ENCODE results near the gene GDF7.

The GDF7 gene

DNA sequence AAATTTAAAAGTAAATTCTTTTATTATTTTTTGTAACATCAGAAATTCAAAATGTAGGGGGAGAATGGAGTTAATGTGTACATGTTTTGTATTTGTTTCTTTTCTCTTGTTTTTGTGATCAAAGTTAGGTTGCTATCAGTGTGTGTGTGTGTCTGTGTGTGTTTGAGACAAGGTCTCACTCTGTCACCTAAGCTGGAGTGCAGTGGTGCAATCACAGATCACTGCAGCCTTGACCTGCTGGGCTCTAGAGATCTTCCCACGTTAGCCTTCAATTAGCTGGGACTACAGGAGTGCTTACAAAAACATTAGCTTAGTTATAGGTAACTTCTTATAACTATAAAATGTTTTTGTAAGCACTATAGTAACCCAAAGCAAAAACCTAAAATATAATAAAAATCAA lies 50.7 kb downstream of the GDF7 start:
- Histone ChIP-seq H3K36me3 (ENCODE audit: control insufficient read depth, insufficient read depth, low read length, severe bottlenecking) (no peaks in the 10 kb centered on the region), H3K4me1 (ENCODE audit: control insufficient read depth, insufficient read depth, low read length) (peaks cover under 1% of the 10 kb centered on the region)

DNA sequence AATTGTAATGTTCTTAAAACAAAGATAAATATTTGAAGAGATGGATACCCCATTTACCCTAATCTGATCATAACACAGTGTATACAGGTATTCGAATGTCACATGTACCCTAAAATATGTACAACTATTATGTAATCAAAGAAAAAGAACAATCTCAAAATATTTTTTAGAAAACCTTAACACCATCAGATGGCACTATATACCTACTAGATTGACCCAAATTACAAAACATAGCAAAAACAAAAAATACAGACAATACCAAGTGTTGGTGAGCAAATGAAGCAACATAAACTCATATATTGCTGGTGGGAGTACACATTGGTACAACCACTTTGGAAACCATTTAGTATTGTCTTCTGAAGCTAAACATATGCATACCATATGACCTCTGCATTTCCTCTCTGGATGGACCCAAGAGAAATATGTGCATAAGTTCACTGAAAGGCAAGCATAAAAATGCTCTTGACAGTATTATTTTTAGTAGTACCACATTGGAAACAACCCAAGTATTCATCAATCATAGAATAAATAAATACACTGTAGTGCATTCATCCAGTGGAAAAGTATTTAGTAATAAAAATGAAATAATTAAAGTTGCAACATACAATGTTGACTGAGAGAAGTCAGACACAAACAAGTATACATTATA lies 55.8 kb downstream of the GDF7 start:
- Histone ChIP-seq H3K9ac (ENCODE audit: low read length) (no peak overlapping the region), H3K4me3 (ENCODE audit: low read length) (no peak overlapping the region)
- DNase-seq (ENCODE audit: low read depth), result no peak

More for the DNA sequence above, 50.7 kb downstream of the GDF7 start:
- Histone ChIP-seq H3K27me3 (replicated peaks; ENCODE audit: control insufficient read depth, insufficient read depth, low read length) (no peaks in the 10 kb centered on the region), H3K9ac (ENCODE audit: low read length) (no peak overlapping the region), H3K9me3 (ENCODE audit: control insufficient read depth, low read length) (no peaks in the 10 kb centered on the region), H3K4me3 (ENCODE audit: low read length) (no peak overlapping the region)
- DNase-seq (ENCODE audit: low read depth), result no peak

DNA sequence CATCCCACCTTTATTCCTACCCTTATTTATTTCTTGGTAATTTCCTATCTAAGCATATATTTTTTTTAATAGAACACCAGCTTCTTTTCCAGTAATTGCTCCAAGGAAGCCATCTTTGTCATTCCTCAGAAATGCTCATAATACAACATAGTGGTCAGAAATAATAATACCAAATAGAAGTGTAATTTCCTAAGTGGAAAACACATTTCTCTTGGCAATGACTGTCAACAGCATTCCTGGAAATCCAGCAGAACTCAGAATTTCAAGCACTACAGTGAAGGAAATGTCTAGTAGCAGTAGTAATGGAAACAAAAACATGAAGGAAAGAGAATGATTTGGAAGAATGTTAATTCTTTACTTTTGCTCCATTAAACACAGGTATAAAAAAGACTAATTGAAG lies 56.6 kb downstream of the GDF7 start:
- peaks cover 22% of the 10 kb centered on the region for H3K4me1 ChIP-seq (ENCODE audit: control insufficient read depth, insufficient read depth, low read length)
- H3K9ac ChIP-seq (ENCODE audit: low read length), result no peak overlapping the region
- H3K36me3 ChIP-seq (ENCODE audit: control insufficient read depth, insufficient read depth, low read length, severe bottlenecking), result no peaks in the 10 kb centered on the region
- no peak overlapping the region for H3K4me3 ChIP-seq (ENCODE audit: low read length)
- peak; percentile 39 for DNase-seq (ENCODE audit: low read depth)
- no peaks in the 10 kb centered on the region for H3K27me3 ChIP-seq (replicated peaks; ENCODE audit: control insufficient read depth, insufficient read depth, low read length)
- H3K9me3 ChIP-seq (ENCODE audit: control insufficient read depth, low read length), result no peaks in the 10 kb centered on the region

More for the DNA sequence above, 55.8 kb downstream of the GDF7 start:
- H3K27me3 ChIP-seq (replicated peaks; ENCODE audit: control insufficient read depth, insufficient read depth, low read length), result no peaks in the 10 kb centered on the region
- no peaks in the 10 kb centered on the region for H3K36me3 ChIP-seq (ENCODE audit: control insufficient read depth, insufficient read depth, low read length, severe bottlenecking)
- H3K4me1 ChIP-seq (ENCODE audit: control insufficient read depth, insufficient read depth, low read length), result peaks cover 13% of the 10 kb centered on the region
- no peaks in the 10 kb centered on the region for H3K9me3 ChIP-seq (ENCODE audit: control insufficient read depth, low read length)

DNA sequence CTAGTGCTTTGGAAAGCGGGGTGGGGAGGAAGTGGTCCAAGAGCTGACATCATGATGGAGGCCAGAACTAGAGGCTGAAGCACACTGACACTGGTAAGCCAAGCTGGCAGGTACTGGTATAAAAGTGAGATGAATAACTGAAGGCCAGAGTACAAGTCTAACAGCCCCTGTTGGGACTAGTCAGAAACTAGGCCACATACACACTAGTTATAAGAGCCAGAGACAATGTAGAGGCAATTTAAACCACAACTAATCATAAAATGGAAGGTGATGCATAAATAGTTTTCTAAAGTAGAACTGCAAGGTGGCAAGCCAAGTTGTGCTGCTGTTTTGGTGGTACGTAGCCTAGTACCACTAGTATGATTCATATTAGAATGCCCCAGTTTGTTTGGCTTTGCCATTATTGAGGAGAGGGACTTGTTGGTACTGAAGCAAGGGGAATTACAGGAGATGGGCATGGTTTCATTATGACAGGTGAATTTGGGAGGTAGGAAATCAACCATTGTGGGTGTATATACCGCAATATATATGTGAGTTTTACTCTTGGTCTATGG lies 57.6 kb downstream of the GDF7 start:
- H3K9me3 ChIP-seq (ENCODE audit: control insufficient read depth, low read length), result no peaks in the 10 kb centered on the region
- no peak overlapping the region for H3K9ac ChIP-seq (ENCODE audit: low read length)
- H3K4me1 ChIP-seq (ENCODE audit: control insufficient read depth, insufficient read depth, low read length), result peaks cover 23% of the 10 kb centered on the region
- no peak for DNase-seq (ENCODE audit: low read depth)
- H3K27me3 ChIP-seq (replicated peaks; ENCODE audit: control insufficient read depth, insufficient read depth, low read length), result no peaks in the 10 kb centered on the region
- no peak overlapping the region for H3K4me3 ChIP-seq (ENCODE audit: low read length)
- no peaks in the 10 kb centered on the region for H3K36me3 ChIP-seq (ENCODE audit: control insufficient read depth, insufficient read depth, low read length, severe bottlenecking)

DNA sequence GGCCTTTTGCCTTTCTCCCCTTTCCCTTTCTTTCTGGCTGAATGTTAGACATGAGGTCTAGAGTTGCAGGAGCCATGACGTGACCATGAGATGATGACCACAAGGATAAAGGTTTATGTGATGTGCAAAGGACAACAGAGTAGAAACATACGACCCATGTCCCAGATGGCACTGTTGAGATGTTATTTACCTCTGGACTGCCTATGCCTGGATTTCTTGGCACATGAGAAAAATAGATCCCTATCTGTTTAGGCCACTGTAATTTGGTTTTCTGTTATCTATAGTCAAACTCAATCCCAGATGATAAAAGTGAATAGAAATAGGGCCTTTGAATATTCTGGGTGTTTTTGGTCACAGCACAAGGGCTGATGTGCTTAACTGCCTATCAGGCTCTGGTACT lies 58.8 kb downstream of the GDF7 start:
- Histone ChIP-seq H3K9ac (ENCODE audit: low read length) (no peak overlapping the region), H3K36me3 (ENCODE audit: control insufficient read depth, insufficient read depth, low read length, severe bottlenecking) (no peaks in the 10 kb centered on the region), H3K27me3 (replicated peaks; ENCODE audit: control insufficient read depth, insufficient read depth, low read length) (no peaks in the 10 kb centered on the region), H3K4me3 (ENCODE audit: low read length) (no peak overlapping the region), H3K4me1 (ENCODE audit: control insufficient read depth, insufficient read depth, low read length) (peaks cover 23% of the 10 kb centered on the region), H3K9me3 (ENCODE audit: control insufficient read depth, low read length) (no peaks in the 10 kb centered on the region)
- no peak for DNase-seq (ENCODE audit: low read depth)

DNA sequence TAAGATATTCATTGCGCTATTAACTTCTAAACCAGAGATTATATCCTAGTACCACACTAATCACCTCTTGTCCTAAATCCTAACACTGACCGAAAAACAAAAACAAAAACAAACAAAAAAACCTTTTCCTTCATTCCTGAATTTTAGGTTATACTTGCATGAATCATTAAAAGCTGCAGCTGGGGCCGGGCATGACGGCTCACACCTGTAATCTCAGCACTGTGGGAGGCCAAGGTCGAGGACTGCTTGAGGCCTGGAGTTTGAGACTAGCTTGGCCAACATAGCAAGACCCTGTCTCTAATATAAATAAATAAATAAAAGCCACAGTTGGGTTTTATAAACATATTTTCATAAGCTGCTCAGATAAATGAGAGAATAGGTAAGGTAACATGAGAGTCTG lies 60.0 kb downstream of the GDF7 start:
- Histone ChIP-seq H3K27me3 (replicated peaks; ENCODE audit: control insufficient read depth, insufficient read depth, low read length) (no peaks in the 10 kb centered on the region), H3K36me3 (ENCODE audit: control insufficient read depth, insufficient read depth, low read length, severe bottlenecking) (no peaks in the 10 kb centered on the region), H3K9me3 (ENCODE audit: control insufficient read depth, low read length) (no peaks in the 10 kb centered on the region), H3K4me3 (ENCODE audit: low read length) (no peak overlapping the region), H3K4me1 (ENCODE audit: control insufficient read depth, insufficient read depth, low read length) (peaks cover 23% of the 10 kb centered on the region), H3K9ac (ENCODE audit: low read length) (no peak overlapping the region)
- no peak for DNase-seq (ENCODE audit: low read depth)

DNA sequence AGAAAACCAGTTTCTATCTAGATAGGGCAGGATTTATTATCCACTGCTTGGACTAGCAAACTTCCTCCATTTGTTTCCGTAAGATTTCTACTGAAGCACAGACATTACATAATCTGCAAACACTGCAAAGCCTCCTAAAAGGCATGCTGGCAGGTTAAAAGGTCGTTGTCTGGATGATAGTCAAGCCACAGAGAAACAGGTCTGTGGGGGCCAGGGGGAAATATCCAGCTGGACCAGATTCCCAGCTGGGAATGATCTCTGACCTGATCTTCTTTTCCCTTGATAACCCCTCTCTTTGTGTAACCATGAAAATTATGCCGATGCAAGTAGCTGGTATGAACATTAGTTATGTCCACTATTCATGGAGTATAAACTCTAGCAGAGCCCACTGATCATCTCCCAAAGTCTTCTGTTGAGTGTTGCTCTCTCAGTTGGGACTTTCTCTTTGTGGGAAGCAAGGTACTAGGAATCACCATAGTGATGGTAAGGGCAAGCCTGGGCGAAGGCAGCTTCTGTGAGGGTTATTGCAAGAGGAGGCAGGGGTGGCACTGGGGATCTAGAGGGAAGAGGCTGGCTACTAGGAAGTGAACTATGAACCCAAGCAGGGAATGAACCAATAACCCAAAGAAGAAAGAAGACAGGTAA lies 61.3 kb downstream of the GDF7 start:
- H3K9ac ChIP-seq (ENCODE audit: low read length), result no peak overlapping the region
- no peaks in the 10 kb centered on the region for H3K27me3 ChIP-seq (replicated peaks; ENCODE audit: control insufficient read depth, insufficient read depth, low read length)
- no peaks in the 10 kb centered on the region for H3K9me3 ChIP-seq (ENCODE audit: control insufficient read depth, low read length)
- H3K36me3 ChIP-seq (ENCODE audit: control insufficient read depth, insufficient read depth, low read length, severe bottlenecking), result no peaks in the 10 kb centered on the region
- no peak for DNase-seq (ENCODE audit: low read depth)
- peaks cover 17% of the 10 kb centered on the region for H3K4me1 ChIP-seq (ENCODE audit: control insufficient read depth, insufficient read depth, low read length)
- no peak overlapping the region for H3K4me3 ChIP-seq (ENCODE audit: low read length)

Data from adipocyte (in vitro differentiated cells).